ENCODE measurements around the gene NEUROG1.

DNA sequence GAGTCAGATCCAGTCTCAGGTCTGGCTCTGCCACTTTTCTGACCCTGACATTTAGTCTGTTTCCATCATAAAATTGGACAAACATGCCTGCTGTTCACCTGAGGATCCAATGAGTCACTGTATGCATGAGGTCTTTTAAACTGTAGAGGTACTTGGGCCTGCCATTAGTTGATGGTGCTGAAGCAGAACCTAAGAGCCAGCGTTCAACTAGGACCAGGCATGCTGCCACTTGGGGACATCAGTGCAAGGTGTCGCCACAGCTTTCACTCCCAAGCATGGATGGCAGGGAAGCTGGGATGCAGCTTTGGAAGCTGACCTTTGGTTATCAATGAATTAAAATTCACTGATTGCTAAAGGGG is 37.1 kb downstream of the NEUROG1 start:
- TF ChIP-seq TAF1 (IDR thresholded peaks at IDR 0.05; ENCODE audit: low read depth, low read length) (no peak), POLR2A (IDR thresholded peaks at IDR 0.05; ENCODE audit: low read depth, low read length) (no peak), POU2F2 (IDR thresholded peaks at IDR 0.05; ENCODE audit: low read depth, low read length) (no peak)
